RWPE2 (cell line): ENCODE measurements around the gene SCAANT1.

ENCODE experiments used
- ATAC-seq: fragments of 200-7000 bp; cut with Tn5 transposase; 3 replicates; pipeline ENCODE4 v1.9.1; 2021; ENCODE audit warnings: low read depth
- DNase-seq: peaks from one replicate; pipeline ENCODE4 v3.0.0-alpha.2; 2020; ENCODE audit warnings: low spot score
- H3K27ac ChIP-seq: fragments of 450-650 bp; 2 replicates; pipeline ENCODE4 v1.5.1; 2017; ENCODE audit warnings: mild to moderate bottlenecking; ENCODE audit not compliant: poor library complexity, severe bottlenecking
- H3K27me3 ChIP-seq: fragments of 250-450 bp; sonication (Bioruptor Pico); 2 replicates; pipeline ENCODE4 v1.5.1; 2021; ENCODE audit warnings: mild to moderate bottlenecking, moderate library complexity; ENCODE audit not compliant: insufficient read depth, poor library complexity, severe bottlenecking
- H3K36me3 ChIP-seq: fragments of 250-450 bp; sonication (Bioruptor Pico); 2 replicates; pipeline ENCODE4 v1.5.1; 2020; ENCODE audit warnings: low read depth, mild to moderate bottlenecking, moderate library complexity
- H3K4me1 ChIP-seq: fragments of 250-450 bp; sonication (Bioruptor Pico); 2 replicates; pipeline ENCODE4 v1.5.1; 2021; ENCODE audit warnings: mild to moderate bottlenecking, moderate library complexity; ENCODE audit not compliant: insufficient read depth, poor library complexity, severe bottlenecking
- H3K4me3 ChIP-seq: fragments of 250-450 bp; sonication (Bioruptor Pico); 2 replicates; pipeline ENCODE4 v1.5.1; 2021; ENCODE audit warnings: mild to moderate bottlenecking, moderate library complexity; ENCODE audit not compliant: severe bottlenecking
- H3K9me3 ChIP-seq: fragments of 250-450 bp; sonication (Bioruptor Pico); 2 replicates; pipeline ENCODE4 v1.5.1; 2021; ENCODE audit warnings: mild to moderate bottlenecking, moderate library complexity; ENCODE audit not compliant: severe bottlenecking
- CTCF ChIP-seq: fragments of 450-650 bp; IDR thresholded peaks from one replicate; pipeline ENCODE4 v1.5.1; 2017; ENCODE audit warnings: mild to moderate bottlenecking, moderate library complexity; ENCODE audit not compliant: poor library complexity, severe bottlenecking

The SCAANT1 gene

GRCh38 chr3:63900010-63900409 lies 12.2 kb downstream of the SCAANT1 start:
- no peak overlapping the region for H3K4me3 ChIP-seq
- DNase-seq: no peak
- ATAC-seq: no peak
- no peaks in the 10 kb centered on the region for H3K4me1 ChIP-seq
- no peak overlapping the region for H3K27ac ChIP-seq
- H3K36me3 ChIP-seq: peaks cover 45% of the 10 kb centered on the region
- H3K27me3 ChIP-seq: no peaks in the 10 kb centered on the region
- TF ChIP-seq CTCF: no peak
- H3K9me3 ChIP-seq: no peaks in the 10 kb centered on the region

GRCh38 chr3:63896332-63897030 lies 15.7 kb downstream of the SCAANT1 start:
- H3K9me3 ChIP-seq: no peaks in the 10 kb centered on the region
- no peak for TF ChIP-seq CTCF
- no peak for DNase-seq
- H3K36me3 ChIP-seq: peaks cover 35% of the 10 kb centered on the region
- H3K4me3 ChIP-seq: no peak overlapping the region
- no peaks in the 10 kb centered on the region for H3K4me1 ChIP-seq
- ATAC-seq: no peak
- no peaks in the 10 kb centered on the region for H3K27me3 ChIP-seq
- no peak overlapping the region for H3K27ac ChIP-seq

GRCh38 chr3:63895422-63896189 lies 16.6 kb downstream of the SCAANT1 start:
- Histone ChIP-seq H3K27ac (no peak overlapping the region), H3K4me1 (no peaks in the 10 kb centered on the region), H3K36me3 (peaks cover 28% of the 10 kb centered on the region), H3K27me3 (no peaks in the 10 kb centered on the region), H3K9me3 (no peaks in the 10 kb centered on the region), H3K4me3 (no peak overlapping the region)
- no peak for DNase-seq
- no peak for ATAC-seq
- no peak for TF ChIP-seq CTCF

- DNase-seq: no peak
- ATAC-seq: no peak
- Histone ChIP-seq H3K36me3 (peaks cover 3% of the 10 kb centered on the region), H3K4me3 (no peak overlapping the region), H3K9me3 (no peaks in the 10 kb centered on the region), H3K4me1 (no peaks in the 10 kb centered on the region), H3K27ac (no peak overlapping the region), H3K27me3 (no peaks in the 10 kb centered on the region)
- TF ChIP-seq CTCF: no peak
These were observed 19.3 kb downstream of the SCAANT1 start for GRCh38 chr3:63892773-63893352.

GRCh38 chr3:63891518-63891917 lies 20.7 kb downstream of the SCAANT1 start:
- H3K4me1 ChIP-seq: no peaks in the 10 kb centered on the region
- peaks cover 3% of the 10 kb centered on the region; the same call in 1 of the 2 replicates for H3K36me3 ChIP-seq
- no peak for ATAC-seq
- no peak overlapping the region for H3K4me3 ChIP-seq
- no peak overlapping the region for H3K27ac ChIP-seq
- DNase-seq: no peak
- H3K27me3 ChIP-seq: no peaks in the 10 kb centered on the region
- H3K9me3 ChIP-seq: no peaks in the 10 kb centered on the region
- TF ChIP-seq CTCF: no peak
